Ishikawa (cell line): ENCODE measurements around the gene CAMK1D.

Experiments
- CEBPB ChIP-seq: IDR thresholded peaks from 2 replicates; pipeline ENCODE4 v1.6.1; 2012
- CREB1 ChIP-seq: IDR thresholded peaks from 2 replicates; pipeline ENCODE4 v1.6.1; 2012; ENCODE audit warnings: low read depth
- EGR1 ChIP-seq: IDR thresholded peaks from 2 replicates; pipeline ENCODE4 v1.6.1; 2012
- EP300 ChIP-seq: IDR thresholded peaks from 2 replicates; pipeline ENCODE4 v1.6.1; 2012; ENCODE audit warnings: borderline replicate concordance
- FOXM1 ChIP-seq: IDR thresholded peaks from 2 replicates; pipeline ENCODE4 v1.6.1; 2012; ENCODE audit warnings: low read depth, borderline replicate concordance
- MAX ChIP-seq: IDR thresholded peaks from 2 replicates; pipeline ENCODE4 v1.6.1; 2012
- NFIC ChIP-seq: IDR thresholded peaks from 2 replicates; pipeline ENCODE4 v1.6.1; 2012
- RAD21 ChIP-seq: IDR thresholded peaks from 2 replicates; pipeline ENCODE4 v1.6.1; 2012; ENCODE audit warnings: low read depth
- REST ChIP-seq: IDR thresholded peaks from 2 replicates; pipeline ENCODE4 v1.6.1; 2012; ENCODE audit warnings: low read depth, mild to moderate bottlenecking
- TAF1 ChIP-seq: IDR thresholded peaks from 2 replicates; pipeline ENCODE4 v1.6.1; 2012; ENCODE audit warnings: low read depth, mild to moderate bottlenecking
- TCF12 ChIP-seq: IDR thresholded peaks from 2 replicates; pipeline ENCODE4 v1.6.1; 2012; ENCODE audit warnings: low read depth
- TEAD4 ChIP-seq: IDR thresholded peaks from 2 replicates; pipeline ENCODE4 v1.6.1; 2012
- USF1 ChIP-seq: IDR thresholded peaks from 2 replicates; pipeline ENCODE4 v1.6.1; 2012
- YY1 ChIP-seq: IDR thresholded peaks from 2 replicates; pipeline ENCODE4 v1.6.1; 2012; ENCODE audit warnings: low read depth
- ZBTB7A ChIP-seq: IDR thresholded peaks from 2 replicates; pipeline ENCODE4 v1.6.1; 2012; ENCODE audit warnings: low read depth

CAMK1D gene

GRCh38 chr10:12510984-12511383 lies 161.6 kb downstream of the CAMK1D start:
- no peak for TF ChIP-seq TCF12
- TF ChIP-seq EP300: no peak
- no peak for TF ChIP-seq CEBPB
- TF ChIP-seq NFIC: no peak
- TF ChIP-seq TAF1: no peak
- TF ChIP-seq RAD21: no peak
- no peak for TF ChIP-seq EGR1
- TF ChIP-seq YY1: no peak
- no peak for TF ChIP-seq USF1
- no peak for TF ChIP-seq REST
- no peak for TF ChIP-seq TEAD4

- TF ChIP-seq TCF12 (no peak), NFIC (no peak), CEBPB (no peak)
Observed at GRCh38 chr10:12511651-12512050, 162.3 kb downstream of the CAMK1D start.

- no peak for TF ChIP-seq TAF1
- no peak for TF ChIP-seq CREB1
- no peak for TF ChIP-seq RAD21
- no peak for TF ChIP-seq TCF12
- no peak for TF ChIP-seq EP300
- no peak for TF ChIP-seq NFIC
- TF ChIP-seq EGR1: no peak
- no peak for TF ChIP-seq ZBTB7A
- TF ChIP-seq FOXM1: no peak
- TF ChIP-seq REST: no peak
- no peak for TF ChIP-seq YY1
- no peak for TF ChIP-seq CEBPB
- TF ChIP-seq MAX: no peak
- TF ChIP-seq USF1: no peak
- TF ChIP-seq TEAD4: no peak
Observed at GRCh38 chr10:12512332-12513002, 163.1 kb downstream of the CAMK1D start.

- TF ChIP-seq CREB1: no peak
- TF ChIP-seq RAD21: no peak
- TF ChIP-seq EP300: no peak
- no peak for TF ChIP-seq REST
- no peak for TF ChIP-seq TAF1
- no peak for TF ChIP-seq EGR1
- no peak for TF ChIP-seq CEBPB
- no peak for TF ChIP-seq ZBTB7A
- no peak for TF ChIP-seq FOXM1
- TF ChIP-seq NFIC: no peak
- no peak for TF ChIP-seq TEAD4
Observed at GRCh38 chr10:12513003-12513365, 163.6 kb downstream of the CAMK1D start.
